GM12891 (cell line): ENCODE data around the gene VWDE.

Experiments used
- PAX5 ChIP-seq: IDR thresholded peaks from 2 replicates; pipeline ENCODE4 v1.6.1; 2011; ENCODE audit warnings: low read length, moderate library complexity, mild to moderate bottlenecking; ENCODE audit not compliant: insufficient read depth, severe bottlenecking
- POLR2A ChIP-seq: IDR thresholded peaks from 2 replicates; pipeline ENCODE4 v1.6.1; 2011; ENCODE audit warnings: low read depth, low read length, control low read depth
- POLR2AphosphoS5 ChIP-seq: IDR thresholded peaks from 2 replicates; pipeline ENCODE4 v1.6.1; 2011; ENCODE audit warnings: low read depth, low read length, control low read depth
- SPI1 ChIP-seq: IDR thresholded peaks from 2 replicates; pipeline ENCODE4 v1.6.1; 2011; ENCODE audit warnings: low read depth, low read length, control low read depth
- TAF1 ChIP-seq: IDR thresholded peaks from 2 replicates; pipeline ENCODE4 v1.6.1; 2011; ENCODE audit warnings: low read depth, low read length, control low read depth

GRCh38 chr7:12351843-12352242 lies 51.8 kb downstream of the VWDE start:
- TF ChIP-seq TAF1 (no peak), POLR2AphosphoS5 (no peak), POLR2A (no peak), PAX5 (no peak), SPI1 (no peak)
